HG02938 (cell line): ENCODE data around the gene NUP62CL.
"Not testable (repeated sequence)": the region's sequence is repeated elsewhere in the genome, so short reads cannot be mapped to it uniquely, and the experiment has no call there.

ENCODE experiments used
- ATAC-seq: cut with Tn5 transposase; IDR thresholded peaks from one replicate; pipeline ENCODE4 v1.9.1; 2021; ENCODE audit warnings: mild to moderate bottlenecking, moderate library complexity; ENCODE audit not compliant: unreplicated experiment

Gene NUP62CL

DNA sequence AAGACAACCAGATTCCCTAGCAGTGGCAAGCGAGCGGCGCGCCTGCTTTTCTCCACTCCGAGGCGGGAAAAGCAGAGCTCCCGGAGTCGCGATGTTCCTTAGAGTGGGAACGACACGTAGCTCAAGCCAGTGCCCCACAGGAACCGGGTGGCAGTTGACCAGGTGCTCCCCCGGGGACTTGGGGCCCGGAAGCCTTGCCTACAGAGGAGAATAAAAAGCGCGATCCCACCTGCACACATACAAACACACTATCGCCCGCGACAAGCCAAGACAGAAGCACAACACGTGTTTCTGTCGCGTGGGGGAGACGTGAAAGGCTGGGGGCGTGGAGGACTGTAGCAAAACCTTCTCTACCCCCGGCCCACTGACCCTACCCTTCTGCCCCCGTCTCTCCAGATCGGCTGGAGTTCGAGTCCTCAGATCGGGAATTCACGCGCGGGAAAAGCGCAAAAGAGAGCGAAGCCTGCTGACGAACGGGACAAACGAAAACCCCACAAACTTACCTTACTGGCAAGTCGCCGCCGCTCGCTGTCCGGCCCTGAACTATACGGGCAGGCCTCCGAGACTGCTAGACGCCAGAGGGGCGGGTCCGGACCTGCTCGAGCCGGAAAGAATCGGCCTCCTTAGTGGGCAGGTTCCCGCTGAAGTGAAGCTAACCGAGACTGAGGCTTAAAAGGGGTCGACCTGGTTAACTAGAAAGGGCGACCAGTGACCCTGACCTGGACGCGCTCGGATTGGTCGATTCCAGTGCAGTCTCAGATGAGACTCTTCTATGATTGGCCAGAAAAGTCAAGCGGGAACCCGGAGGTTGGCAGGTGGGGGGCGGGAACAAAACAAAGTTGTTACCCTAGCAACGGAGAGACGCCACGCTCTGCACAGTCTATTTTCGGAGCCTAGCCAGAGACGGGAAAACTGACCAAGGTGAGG lies at the start of gene NUP62CL, which contains the start of gene DNAAF6:
NUP62CL (minus strand) TSS at position 664 of the 927 bp plus-strand sequence. CDS start 31,287 bp downstream, outside the sequence.
DNAAF6 (plus strand) TSS at position 842 of the 927 bp plus-strand sequence. CDS start 6,265 bp downstream, outside the sequence.
- ATAC-seq, result peak; percentile 93

GRCh38 chrX:107228486-107228819 lies 22.2 kb upstream of the NUP62CL start:
- no peak for ATAC-seq

GRCh38 chrX:107227780-107228485 lies 21.7 kb upstream of the NUP62CL start:
- ATAC-seq, result no peak

DNA sequence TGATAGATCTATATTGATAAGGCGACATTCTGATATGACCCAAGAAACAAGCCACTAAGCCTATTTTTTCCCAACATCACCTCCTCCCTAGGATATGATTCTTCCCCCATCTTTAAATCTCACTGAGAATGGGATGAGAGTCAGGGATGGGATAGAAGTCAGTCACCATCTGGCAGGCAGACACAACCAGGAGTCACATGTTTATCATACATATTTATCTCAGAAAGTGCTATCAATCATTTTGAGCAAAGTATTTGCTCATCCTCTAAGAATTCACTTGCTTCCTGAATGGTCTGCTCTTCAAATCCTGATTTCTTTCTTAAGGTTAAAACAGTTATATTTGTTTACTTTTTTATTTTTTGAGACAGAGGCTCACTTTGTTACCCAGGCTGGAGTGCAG lies 20.5 kb upstream of the NUP62CL start:
- no peak for ATAC-seq

DNA sequence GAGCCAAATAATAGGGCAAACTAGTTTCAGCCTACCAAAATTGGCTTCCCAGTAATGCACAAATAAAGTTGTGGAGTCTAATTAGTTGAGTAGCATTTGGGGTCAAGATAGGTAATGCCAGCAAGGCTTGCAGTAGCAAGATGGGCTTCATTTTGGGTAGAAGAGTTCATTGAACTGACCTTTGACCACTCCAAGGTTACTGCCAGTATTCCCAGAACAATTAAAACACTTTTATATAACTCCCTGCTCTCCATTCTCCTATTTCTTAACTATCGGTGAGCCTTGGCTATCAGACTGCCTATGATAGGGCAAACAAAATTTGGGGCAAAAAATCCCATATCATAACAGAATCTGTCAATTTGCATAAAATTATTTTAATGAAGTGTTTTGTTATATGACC lies 7.2 kb upstream of the NUP62CL start:
- no peak for ATAC-seq

- ATAC-seq, result no peak
Measured at GRCh38 chrX:107207943-107208342, 1.7 kb upstream of the NUP62CL start.

GRCh38 chrX:107207089-107207488 lies 856 bp upstream of the NUP62CL start:
- no peak for ATAC-seq

DNA sequence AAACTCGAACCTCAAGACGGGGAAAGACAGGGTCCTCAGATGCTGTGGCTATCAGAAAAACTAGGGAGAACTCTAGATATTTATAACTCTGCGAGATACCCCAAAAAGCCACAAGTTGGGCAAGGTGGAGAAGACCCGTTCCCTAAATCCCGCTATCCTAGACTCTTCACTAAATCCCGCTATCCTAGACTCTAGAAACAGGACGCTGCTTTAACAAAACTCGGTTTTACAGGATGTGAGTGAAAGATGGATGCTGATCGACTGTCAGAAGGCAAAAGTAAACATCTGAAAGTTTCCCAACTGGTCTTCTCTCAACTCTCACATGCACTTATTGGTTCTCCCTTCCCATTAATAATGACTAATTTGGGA lies 448 bp upstream of the NUP62CL start:
- no peak for ATAC-seq

DNA sequence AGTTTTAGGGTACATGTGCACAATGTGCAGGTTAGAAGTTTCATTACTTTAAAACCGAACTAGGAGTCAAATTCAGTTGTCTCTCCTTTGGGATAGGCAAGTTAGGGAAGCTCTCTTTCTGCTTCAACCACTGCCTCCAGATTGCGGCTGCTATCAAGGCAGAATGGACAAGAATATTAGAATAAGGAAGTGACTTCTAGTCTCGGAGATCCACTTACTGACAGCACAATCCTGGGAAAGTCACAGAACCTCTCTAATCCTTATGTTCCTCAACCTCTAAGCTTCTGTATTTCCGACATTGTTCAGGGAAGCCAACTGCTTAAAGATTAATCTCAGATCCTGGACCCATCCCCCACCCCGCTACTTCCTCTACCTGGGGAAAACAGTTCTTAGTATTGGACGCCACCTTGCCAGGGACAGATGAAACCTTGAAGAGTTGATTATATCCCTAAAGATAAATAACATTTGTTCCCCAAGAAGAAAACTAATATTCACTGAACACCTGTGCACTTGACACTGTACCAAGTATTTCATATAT lies 2.1 kb downstream of the NUP62CL start:
- no peak for ATAC-seq

- ATAC-seq, result no peak
Measured at GRCh38 chrX:107199491-107199890, 6.7 kb downstream of the NUP62CL start.

DNA sequence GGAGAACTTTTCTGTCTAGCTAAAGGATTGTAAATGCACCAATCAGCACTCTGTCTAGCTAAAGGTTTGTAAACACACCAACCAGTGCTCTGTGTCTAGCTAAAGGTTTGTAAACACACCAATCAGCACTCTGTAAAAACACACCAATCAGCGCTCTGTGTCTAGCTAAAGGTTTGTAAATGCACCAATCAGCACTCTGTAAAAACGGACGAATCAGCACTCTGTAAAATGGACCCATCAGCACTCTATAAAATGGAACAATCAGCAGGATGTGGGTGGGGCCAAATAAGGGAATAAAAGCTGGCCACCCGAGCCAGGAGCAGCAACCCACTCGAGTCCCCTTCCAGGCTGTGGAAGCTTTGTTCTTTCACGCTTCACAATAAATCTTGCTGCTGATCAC lies 8.2 kb downstream of the NUP62CL start:
- ATAC-seq, result not testable (repeated sequence)

GRCh38 chrX:107197319-107197718 lies 8.9 kb downstream of the NUP62CL start:
- no peak for ATAC-seq

DNA sequence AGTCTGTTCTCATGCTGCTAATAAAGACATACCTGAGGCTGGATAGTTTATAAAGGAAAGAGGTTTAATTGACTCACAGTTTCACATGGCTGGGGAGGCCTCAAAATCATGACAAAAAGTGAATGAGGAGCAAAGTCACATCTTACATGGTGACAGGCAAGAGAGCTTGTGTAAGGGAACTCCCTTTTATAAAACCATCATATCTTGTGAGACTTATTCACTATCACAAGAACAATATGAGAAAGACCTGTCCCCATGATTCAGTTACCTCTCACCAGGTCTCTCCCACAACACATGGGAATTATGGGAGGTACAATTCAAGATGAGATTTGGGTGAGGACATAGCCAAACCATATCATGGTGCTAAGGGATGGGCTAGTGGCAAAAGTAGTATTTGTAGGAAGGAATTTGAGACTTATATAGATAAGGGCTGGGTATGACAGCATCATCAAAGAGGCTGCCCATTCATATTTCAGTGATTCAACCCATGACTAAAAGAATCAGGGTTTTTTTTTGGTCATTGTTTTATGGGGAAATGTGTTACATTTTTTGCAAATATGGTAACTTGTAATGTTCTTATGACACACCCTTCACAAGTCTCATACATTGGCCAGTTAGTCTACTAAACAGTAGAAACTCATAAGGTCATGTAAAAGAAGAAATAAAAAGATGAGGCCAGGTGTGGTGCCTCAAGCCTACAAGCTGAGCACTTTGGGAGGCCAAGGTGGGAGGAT lies 34.7 kb downstream of the NUP62CL start:
- ATAC-seq, result no peak

DNA sequence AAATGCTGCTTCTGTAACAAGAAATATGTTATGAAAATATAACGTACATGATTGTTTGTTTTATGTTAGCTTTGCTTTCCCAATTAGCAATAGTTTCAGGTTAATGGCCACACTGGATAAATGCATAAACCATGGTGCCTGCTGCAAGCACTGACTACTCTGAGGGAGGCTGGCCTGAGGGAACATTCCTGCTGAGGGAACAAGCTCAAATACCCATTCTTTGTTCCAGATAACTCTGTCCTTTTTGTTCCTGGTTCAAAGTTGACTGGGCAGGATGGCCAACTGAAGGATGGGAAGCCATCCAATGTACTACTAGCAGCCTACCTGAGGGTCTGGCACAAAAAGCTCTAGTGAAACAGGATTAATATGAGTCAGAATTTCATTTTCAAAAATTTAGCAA lies 37.5 kb downstream of the NUP62CL start:
- no peak for ATAC-seq

- no peak for ATAC-seq
Measured at GRCh38 chrX:107168257-107168656, 38.0 kb downstream of the NUP62CL start.

- no peak for ATAC-seq
Measured at GRCh38 chrX:107167163-107167921, 38.9 kb downstream of the NUP62CL start.

DNA sequence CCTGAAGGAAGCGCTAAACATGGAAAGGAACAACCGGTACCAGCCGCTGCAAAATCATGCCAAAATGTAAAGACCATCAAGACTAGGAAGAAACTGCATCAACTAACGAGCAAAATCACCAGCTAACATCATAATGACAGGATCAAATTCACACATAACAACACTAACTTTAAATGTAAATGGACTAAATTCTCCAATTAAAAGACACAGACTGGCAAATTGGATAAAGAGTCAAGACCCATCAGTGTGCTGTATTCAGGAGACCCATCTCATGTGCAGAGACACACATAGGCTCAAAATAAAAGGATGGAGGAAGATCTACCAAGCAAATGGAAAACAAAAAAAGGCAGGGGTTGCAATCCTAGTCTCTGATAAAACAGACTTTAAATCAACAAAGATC lies 48.6 kb downstream of the NUP62CL start:
- ATAC-seq, result not testable (repeated sequence)

- ATAC-seq, result not testable (repeated sequence)
Measured at GRCh38 chrX:107155621-107156430, 50.4 kb downstream of the NUP62CL start.

GRCh38 chrX:107154787-107155620 lies 51.2 kb downstream of the NUP62CL start:
- no peak for ATAC-seq
